HepG2 (cell line): ENCODE data around the gene IQCH. TPM values are rescaled to one million over a fixed set of nuclear protein-coding genes. Genes with fewer than 3 reads are reported as not detected.

Experiments used
- ATF6 ChIP-seq: sonication (generic); formaldehyde crosslinking; conservative IDR thresholded peaks from 2 replicates; pipeline ENCODE4 v1.4.0; 2020; ENCODE audit warnings: missing genetic modification reagents
- CSRNP1 ChIP-seq: sonication (generic); formaldehyde crosslinking; IDR thresholded peaks from 2 replicates; pipeline ENCODE4 v1.8.1; 2023; ENCODE audit warnings: mild to moderate bottlenecking, missing genetic modification reagents
- E2F1 ChIP-seq: sonication (generic); formaldehyde crosslinking; IDR thresholded peaks from 2 replicates; pipeline ENCODE4 v1.5.0; 2020; ENCODE audit warnings: missing genetic modification reagents
- HNRNPLL ChIP-seq: fragments of 200-400 bp; formaldehyde crosslinking; IDR thresholded peaks from 2 replicates; pipeline ENCODE4 v1.6.1; 2017; ENCODE audit warnings: mild to moderate bottlenecking, low read depth, low read length; ENCODE audit not compliant: poor library complexity, severe bottlenecking
- IKZF4 ChIP-seq: sonication (generic); formaldehyde crosslinking; IDR thresholded peaks from 2 replicates; pipeline ENCODE4 v1.5.1; 2020; ENCODE audit warnings: borderline replicate concordance, mild to moderate bottlenecking, low read depth, missing genetic modification reagents; ENCODE audit errors: not compliant biosample characterization
- LBX2 ChIP-seq: sonication (generic); formaldehyde crosslinking; IDR thresholded peaks from 2 replicates; pipeline ENCODE4 v1.5.0; 2020; ENCODE audit warnings: missing genetic modification reagents, mild to moderate bottlenecking, borderline replicate concordance
- MXD3 ChIP-seq: IDR thresholded peaks from 2 replicates; pipeline ENCODE4 v1.6.1; 2016; ENCODE audit warnings: mild to moderate bottlenecking, missing biosample characterization, missing genetic modification reagents
- NFATC3 ChIP-seq: sonication (generic); formaldehyde crosslinking; IDR thresholded peaks from 2 replicates; pipeline ENCODE4 v1.5.1; 2020; ENCODE audit warnings: mild to moderate bottlenecking, missing genetic modification reagents
- PBX2 ChIP-seq: IDR thresholded peaks from 2 replicates; pipeline ENCODE4 v1.6.1; 2016; ENCODE audit warnings: control low read depth
- PPARG ChIP-seq: conservative IDR thresholded peaks from 2 replicates; pipeline ENCODE4 v1.6.1; 2016; ENCODE audit warnings: missing biosample characterization, missing genetic modification reagents
- RELA ChIP-seq: sonication (generic); formaldehyde crosslinking; IDR thresholded peaks from 2 replicates; pipeline ENCODE4 v1.4.0; 2020; ENCODE audit warnings: missing genetic modification reagents
- SMAD3 ChIP-seq: sonication (generic); formaldehyde crosslinking; IDR thresholded peaks from 2 replicates; pipeline ENCODE4 v1.4.0; 2020; ENCODE audit warnings: missing genetic modification reagents
- TBX2 ChIP-seq: sonication (generic); formaldehyde crosslinking; IDR thresholded peaks from 2 replicates; pipeline ENCODE4 v1.5.0; 2020; ENCODE audit warnings: missing genetic modification reagents, mild to moderate bottlenecking, borderline replicate concordance
- TP53 ChIP-seq: sonication (generic); formaldehyde crosslinking; conservative IDR thresholded peaks from 2 replicates; pipeline ENCODE4 v1.4.0; 2020; ENCODE audit warnings: missing genetic modification reagents
- WIZ ChIP-seq: sonication (generic); formaldehyde crosslinking; IDR thresholded peaks from 2 replicates; pipeline ENCODE4 v1.5.1; 2020; ENCODE audit warnings: mild to moderate bottlenecking, missing genetic modification reagents
- ZBTB20 ChIP-seq: sonication (generic); formaldehyde crosslinking; IDR thresholded peaks from 2 replicates; pipeline ENCODE4 v1.8.1; 2023; ENCODE audit warnings: missing genetic modification reagents, low read depth, mild to moderate bottlenecking, borderline replicate concordance
- ZNF263 ChIP-seq: sonication (generic); formaldehyde crosslinking; IDR thresholded peaks from 2 replicates; pipeline ENCODE4 v1.4.0; 2020; ENCODE audit warnings: missing genetic modification reagents
- ZNF577 ChIP-seq: sonication (generic); formaldehyde crosslinking; IDR thresholded peaks from 2 replicates; pipeline ENCODE4 v1.4.0; 2020; ENCODE audit warnings: mild to moderate bottlenecking, low read depth, missing genetic modification reagents, borderline replicate concordance
- ZNF773 ChIP-seq: sonication (generic); formaldehyde crosslinking; IDR thresholded peaks from 2 replicates; pipeline ENCODE4 v1.4.0; 2020; ENCODE audit warnings: missing genetic modification reagents, borderline replicate concordance
- ZSCAN20 ChIP-seq: sonication (generic); formaldehyde crosslinking; IDR thresholded peaks from 2 replicates; pipeline ENCODE4 v1.4.0; 2020; ENCODE audit warnings: missing genetic modification reagents, mild to moderate bottlenecking, borderline replicate concordance
- polyA plus RNA-seq, 8 experiments: library from polyadenylated mRNA; depleted of rRNA in 3 of 8; stranded (reverse) in 7 of 8; unstranded in 1 of 8; fragments of >200 nt; fragmentation: Illumina TruSeq in 4 of 8; extraction: Trizol in 4 of 8; gene quantifications; 2 replicates each; pipeline versions ENCODE4 v1.2.1 to v1.2.3, GENCODE V29; 2011 to 2016; ENCODE audit warnings: low read depth in 4 of 8, missing spikeins in 1 of 8, mixed read lengths in 1 of 8; ENCODE audit not compliant: insufficient read depth in 1 of 8
- total RNA-seq, 5 experiments: library from RNA; depleted of rRNA; stranded (reverse); fragments of >200 nt; fragmentation: Illumina TruSeq; extraction: Trizol; gene quantifications; 2 replicates each; pipeline ENCODE4 v1.2.3, GENCODE V29; 2016; ENCODE audit warnings: low read depth in 1 of 5

Gene IQCH
- total and polyA plus RNA-seq, 2 of the 13 experiments (the other 11 are each of a cell fraction or from before 2014, with no cell fraction given) = 0.16 to 0.55 TPM

- TF ChIP-seq ATF6 (CRISPR knock-in tag) = no peak
- no peak for TF ChIP-seq PPARG (CRISPR knock-in tag)
- 0 out of 2 replicates have a peak, but pooled peaks have one; percentile 73 for TF ChIP-seq ZBTB20
- no peak for TF ChIP-seq RELA
- no peak for TF ChIP-seq SMAD3
- peak; percentile 73 for TF ChIP-seq IKZF4 (CRISPR knock-in tag)
- peak; percentile 100 for TF ChIP-seq HNRNPLL
- peak; percentile 71 for TF ChIP-seq MXD3 (CRISPR knock-in tag)
- peak; percentile 42; the same call in 1 of the 2 replicates for TF ChIP-seq ZNF263 (CRISPR knock-in tag)
- TF ChIP-seq E2F1 (CRISPR knock-in tag) = peak; percentile 40; the same call in 1 of the 2 replicates
- no peak for TF ChIP-seq ZNF773 (CRISPR knock-in tag)
- TF ChIP-seq NFATC3 = 0 out of 2 replicates have a peak, but pooled peaks have one; percentile 55
- no peak for TF ChIP-seq WIZ (CRISPR knock-in tag)
- peak; percentile 87; the same call in 1 of the 2 replicates for TF ChIP-seq LBX2 (CRISPR knock-in tag)
- TF ChIP-seq PBX2 (CRISPR knock-in tag) = no peak
- no peak; the same call in 1 of the 2 replicates for TF ChIP-seq CSRNP1
- 0 out of 2 replicates have a peak, but pooled peaks have one; percentile 63 for TF ChIP-seq TP53
- TF ChIP-seq ZNF577 (CRISPR knock-in tag) = no peak
- TF ChIP-seq ZSCAN20 (CRISPR knock-in tag) = 0 out of 2 replicates have a peak, but pooled peaks have one; percentile 48
- peak; percentile 95 for TF ChIP-seq TBX2
These were observed at the start of gene IQCH, which contains the start of gene AAGAB (continued) for GRCh38 chr15:67254238-67255175.
